HG03575 (cell line): ENCODE data around the gene PDZRN3.
"Not testable (repeated sequence)": the region's sequence is repeated elsewhere in the genome, so short reads cannot be mapped to it uniquely, and the experiment has no call there.

Experiments used
- ATAC-seq: cut with Tn5 transposase; IDR thresholded peaks from one replicate; pipeline ENCODE4 v1.9.1; 2021; ENCODE audit not compliant: unreplicated experiment, insufficient number of reproducible peaks, low FRiP score; ENCODE audit errors: extremely low read depth

The PDZRN3 gene

GRCh38 chr3:73568371-73568862 is 56.3 kb downstream of the PDZRN3 start:
- ATAC-seq, result no peak

DNA sequence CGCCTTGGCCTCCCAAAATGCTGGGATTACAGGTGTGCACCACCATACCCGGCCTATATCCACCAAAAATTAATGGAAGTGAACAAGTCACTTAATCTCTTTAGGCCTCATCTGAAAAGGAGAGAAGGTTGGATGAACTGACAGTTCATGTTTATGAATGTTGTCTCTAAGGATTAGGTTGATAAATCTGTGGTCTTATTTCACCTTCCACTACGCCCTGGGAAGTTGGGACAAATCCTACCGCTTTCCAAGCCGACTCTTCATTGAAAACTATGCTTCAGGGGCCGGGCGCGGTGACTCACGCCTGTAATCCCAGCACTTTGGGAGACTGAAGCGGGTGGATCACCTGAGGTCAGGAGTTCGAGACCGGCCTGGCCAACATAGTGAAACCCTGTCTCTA is 59.4 kb downstream of the PDZRN3 start:
- not testable (repeated sequence) for ATAC-seq

GRCh38 chr3:73563896-73564582 is 60.7 kb downstream of the PDZRN3 start:
- ATAC-seq, result no peak

DNA sequence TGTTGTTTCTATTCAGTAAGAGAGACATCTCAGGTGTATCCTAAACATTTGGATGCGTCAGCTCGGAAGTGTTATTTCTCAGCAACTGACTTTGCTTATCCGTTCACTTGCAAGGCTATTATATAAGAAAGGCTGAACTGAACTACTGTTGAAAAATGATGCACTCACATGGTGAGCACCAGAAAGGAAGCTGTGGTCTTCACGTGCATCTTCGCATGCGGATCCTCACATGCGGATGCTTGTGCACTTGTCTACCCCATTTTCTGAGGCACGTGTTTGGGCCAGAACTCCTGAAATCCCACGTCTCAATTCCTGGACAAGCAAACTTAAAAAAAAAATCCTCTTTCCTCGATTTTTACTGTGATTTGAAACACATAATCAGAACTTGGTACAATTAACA is 63.2 kb downstream of the PDZRN3 start:
- no peak for ATAC-seq

- ATAC-seq, result no peak
Measured at GRCh38 chr3:73559749-73560148, 65.0 kb downstream of the PDZRN3 start.

DNA sequence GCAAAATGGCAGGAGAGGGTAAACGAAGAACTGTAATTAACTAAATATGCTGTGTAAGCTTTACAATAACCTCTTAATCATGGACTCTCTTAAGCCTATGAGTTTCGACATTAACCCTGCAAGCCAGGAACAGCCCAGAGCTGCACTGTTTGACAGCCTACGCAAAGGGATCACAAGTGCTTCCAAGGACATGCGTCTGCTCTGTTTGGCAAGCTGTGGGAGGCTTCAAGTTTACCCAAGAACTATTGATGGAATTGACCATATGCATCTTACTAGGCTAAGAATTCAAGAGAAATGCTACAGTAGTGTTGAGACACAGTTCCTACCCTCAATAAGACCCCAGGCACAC is 66.0 kb downstream of the PDZRN3 start:
- ATAC-seq, result no peak

DNA sequence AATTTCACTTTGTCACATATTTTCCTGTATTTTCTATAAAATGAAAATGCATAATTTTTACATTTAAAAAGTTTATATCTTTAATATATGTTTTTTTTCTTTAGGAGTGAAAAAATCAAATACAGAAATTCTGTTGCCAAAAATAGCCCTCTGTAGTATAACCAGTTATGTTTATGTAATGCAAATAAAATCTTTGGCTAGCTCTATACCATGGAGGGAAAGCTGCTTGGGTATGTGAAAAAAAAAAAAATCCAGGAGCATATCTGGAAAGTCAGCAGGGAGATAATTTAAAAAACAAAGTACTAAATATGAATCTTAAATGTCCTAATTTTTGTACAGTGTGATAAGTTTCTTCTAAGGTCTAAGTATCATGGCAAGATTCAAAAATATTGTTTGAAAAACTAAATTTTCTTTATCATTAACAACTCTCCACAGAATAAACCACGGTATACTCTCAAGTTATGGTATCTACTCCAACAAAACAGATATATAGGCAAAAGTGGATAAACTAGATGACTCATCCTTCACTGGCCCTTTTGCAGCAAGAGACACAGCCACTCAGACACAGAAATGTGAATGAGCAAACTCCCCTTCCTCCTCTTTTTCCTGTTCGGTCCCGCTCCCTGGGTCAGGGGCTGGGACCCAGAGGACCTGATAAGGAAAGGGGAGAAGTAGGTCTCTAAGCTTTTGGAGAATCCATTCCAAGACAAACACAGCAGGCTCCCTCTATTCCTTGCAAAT is 66.6 kb downstream of the PDZRN3 start:
- no peak for ATAC-seq

GRCh38 chr3:73556520-73557372 is 68.0 kb downstream of the PDZRN3 start:
- no peak for ATAC-seq

DNA sequence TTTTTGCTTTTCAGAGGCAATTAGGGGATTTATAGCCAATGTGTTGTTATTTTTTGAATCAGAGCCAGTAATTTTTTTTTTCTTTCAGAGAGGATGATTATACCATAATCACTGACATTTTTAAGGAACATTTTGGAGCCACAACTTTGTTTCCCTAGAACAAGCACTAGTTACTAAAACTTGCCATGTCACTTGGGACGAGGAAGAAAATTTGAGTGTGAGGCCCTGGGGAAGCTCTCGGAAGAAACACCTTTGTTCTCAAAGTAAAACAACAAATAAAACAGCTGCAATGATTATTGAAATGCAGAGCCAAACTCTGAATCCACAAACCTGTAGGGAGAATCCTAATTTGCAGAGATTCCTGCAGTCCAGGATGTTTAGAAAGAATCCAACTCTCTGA is 69.7 kb downstream of the PDZRN3 start:
- ATAC-seq, result no peak

- ATAC-seq, result no peak
Measured at GRCh38 chr3:73552700-73553099, 72.0 kb downstream of the PDZRN3 start.

DNA sequence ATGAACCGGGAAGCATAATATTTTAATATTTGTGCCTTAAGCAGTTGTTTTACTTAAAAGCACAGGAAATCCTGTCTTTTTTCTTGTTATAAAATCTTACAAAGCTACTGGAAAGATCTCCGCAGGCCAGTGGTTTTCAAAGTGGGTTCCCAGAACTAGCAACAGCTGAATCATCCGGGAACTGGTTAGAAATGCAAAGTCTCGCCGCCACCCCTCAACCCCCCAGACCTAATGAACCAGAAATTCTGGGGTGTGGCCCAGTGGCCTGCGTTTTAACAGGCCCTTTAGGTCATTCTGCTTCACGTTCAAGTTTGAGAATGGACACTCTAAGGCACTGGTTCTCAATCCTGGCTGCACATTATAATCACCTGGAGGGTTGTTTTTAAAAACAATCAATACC is 74.7 kb downstream of the PDZRN3 start:
- no peak for ATAC-seq

GRCh38 chr3:73549051-73549600 is 75.6 kb downstream of the PDZRN3 start:
- ATAC-seq, result no peak

GRCh38 chr3:73548436-73548835 is 76.3 kb downstream of the PDZRN3 start:
- no peak for ATAC-seq

DNA sequence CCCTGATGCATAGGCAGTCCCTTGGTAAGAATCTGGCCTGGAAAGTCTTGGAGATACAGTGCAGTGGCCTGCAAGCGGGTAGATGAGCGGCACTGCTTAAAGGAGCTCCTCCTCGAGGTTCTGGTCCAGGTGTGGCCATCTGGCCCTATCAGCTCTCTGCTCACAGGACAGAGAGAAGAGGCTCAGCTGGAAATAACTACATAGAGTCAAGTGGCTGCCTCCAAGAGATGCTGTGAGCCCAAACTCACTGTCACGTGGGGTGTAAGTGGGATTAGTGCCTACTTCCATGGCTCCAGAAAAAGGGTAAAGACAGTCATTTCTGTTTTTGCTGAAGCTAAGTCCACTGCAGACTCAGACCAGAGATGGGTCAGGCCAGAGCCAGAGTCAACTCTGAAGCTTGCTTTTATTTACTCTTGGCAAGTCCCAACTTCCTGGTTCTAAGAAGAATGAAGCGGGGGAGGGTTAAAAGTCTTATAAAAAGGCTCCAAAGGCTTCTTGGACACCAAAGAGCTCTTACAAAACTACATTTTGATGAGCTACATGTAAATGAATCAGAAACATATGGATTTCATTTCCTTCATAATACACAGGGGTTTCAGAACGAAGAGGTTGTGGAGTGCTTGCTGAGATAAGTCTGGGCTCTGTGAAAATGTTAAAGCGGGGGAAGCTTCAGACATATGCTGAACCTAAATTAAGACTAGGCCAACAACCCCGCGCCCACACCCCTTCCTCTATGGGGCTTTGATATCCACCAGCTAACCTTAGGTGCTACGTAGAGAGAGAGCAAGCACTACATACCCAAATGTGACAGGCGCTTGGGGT is 77.1 kb downstream of the PDZRN3 start:
- no peak for ATAC-seq

DNA sequence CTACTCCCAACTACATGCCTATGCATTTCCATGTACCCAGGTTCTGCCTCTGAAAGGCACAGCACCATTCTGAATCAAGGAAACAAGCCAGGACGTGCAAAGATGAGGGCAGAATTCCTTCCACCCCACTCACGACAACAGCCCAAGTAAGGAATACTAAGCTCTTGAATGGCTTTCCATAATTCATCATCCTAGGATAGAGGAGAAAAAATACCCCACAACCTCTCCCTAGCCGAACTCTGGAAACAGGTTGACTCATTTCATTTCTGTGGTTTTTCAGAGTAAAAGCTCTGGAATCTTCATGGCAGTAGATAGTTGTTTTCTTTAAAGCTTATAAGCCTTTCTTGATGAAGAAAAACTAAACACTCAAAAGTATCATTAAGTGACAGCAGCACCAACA is 77.8 kb downstream of the PDZRN3 start:
- no peak for ATAC-seq

DNA sequence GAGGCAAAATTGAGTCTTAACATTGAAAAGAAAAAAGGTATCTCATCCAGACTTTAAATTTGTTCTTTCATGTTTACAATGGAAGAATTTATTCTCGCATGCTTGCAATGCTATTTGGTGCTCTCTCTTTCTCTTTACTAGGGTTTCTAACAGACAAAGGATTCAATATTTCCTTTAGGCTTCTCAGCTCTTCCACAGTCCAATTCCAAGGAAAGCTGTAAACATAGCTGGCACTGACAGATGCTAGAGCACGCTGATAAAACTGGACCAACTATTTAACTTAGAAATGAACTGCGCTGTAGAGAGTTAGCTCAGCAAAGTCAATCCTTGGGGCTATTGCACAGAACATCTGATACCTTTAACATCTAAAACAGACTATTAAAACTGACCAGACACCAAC is 81.3 kb downstream of the PDZRN3 start:
- ATAC-seq, result no peak

- ATAC-seq, result no peak
Measured at GRCh38 chr3:73542136-73542535, 82.6 kb downstream of the PDZRN3 start.

DNA sequence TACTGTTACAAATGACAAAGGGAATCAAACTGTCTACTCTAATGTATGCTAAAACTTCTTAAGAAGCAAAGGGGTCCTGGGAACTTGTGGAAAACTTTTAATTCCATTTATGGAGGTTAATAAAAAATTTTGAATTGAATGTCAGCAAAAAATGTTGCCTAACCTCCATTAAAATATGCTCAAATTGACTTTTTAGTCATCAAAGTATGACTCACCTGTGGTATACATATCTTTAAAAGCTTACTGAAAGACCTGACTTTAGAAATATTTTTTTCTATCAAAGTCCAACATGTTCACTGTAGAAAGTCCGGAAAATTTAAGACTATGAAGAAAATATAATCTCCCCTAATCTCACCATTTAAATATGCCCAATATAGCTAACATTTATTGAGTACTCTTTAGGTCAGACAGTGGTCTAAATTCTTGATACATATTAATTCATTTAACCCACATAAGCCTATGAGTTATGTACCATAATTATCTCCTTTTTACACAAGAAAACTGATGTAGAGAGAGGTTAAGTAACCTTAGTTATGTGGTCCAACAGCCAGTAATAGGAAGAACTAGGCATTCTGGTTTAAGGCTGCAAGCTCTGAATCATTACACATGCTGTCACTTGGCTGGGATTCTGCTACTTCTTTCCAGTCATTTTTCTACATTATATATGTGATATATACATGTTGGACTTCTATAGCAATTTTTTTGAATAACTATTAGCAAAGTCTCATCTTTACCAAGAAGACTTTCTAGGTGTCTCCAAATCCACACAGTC is 83.6 kb downstream of the PDZRN3 start:
- ATAC-seq, result no peak
